NCI-H82 treated with DMSO at 0.1 percent for 48 hours (cell line): Measurements from ENCODE around the gene B3GNT5.

Experiments used
- DNase-seq: peaks from one replicate; lab custom pipeline; 2025; ENCODE audit not compliant: unreplicated experiment; lab: John Stamatoyannopoulos, UW

Gene B3GNT5

GRCh38 chr3:183288117-183288516 lies 35.1 kb downstream of the B3GNT5 start:
- DNase-seq = no peak

- no peak for DNase-seq
Observed at GRCh38 chr3:183290216-183290615, 37.2 kb downstream of the B3GNT5 start.

GRCh38 chr3:183291497-183292031 lies 38.5 kb downstream of the B3GNT5 start:
- DNase-seq = no peak

- no peak for DNase-seq
Observed at GRCh38 chr3:183293966-183294365, 40.9 kb downstream of the B3GNT5 start.

- no peak for DNase-seq
Observed at GRCh38 chr3:183295211-183295610, 42.2 kb downstream of the B3GNT5 start.

- DNase-seq = no peak
Observed at GRCh38 chr3:183296944-183297343, 43.9 kb downstream of the B3GNT5 start.

- DNase-seq = peak; percentile 70
Observed at GRCh38 chr3:183298701-183299153, 45.7 kb downstream of the B3GNT5 start.

- no peak for DNase-seq
Observed at GRCh38 chr3:183299976-183300375, 46.9 kb downstream of the B3GNT5 start.

GRCh38 chr3:183300996-183301562 lies 48.0 kb downstream of the B3GNT5 start:
- DNase-seq = no peak

- no peak for DNase-seq
Observed at GRCh38 chr3:183301937-183302580, 49.0 kb downstream of the B3GNT5 start.

- DNase-seq = no peak
Observed at GRCh38 chr3:183303690-183304089, 50.6 kb downstream of the B3GNT5 start.

- no peak for DNase-seq
Observed at GRCh38 chr3:183306798-183307671, 54.0 kb downstream of the B3GNT5 start.

- no peak for DNase-seq
Observed at GRCh38 chr3:183307749-183308148, 54.7 kb downstream of the B3GNT5 start.

GRCh38 chr3:183308751-183309150 lies 55.7 kb downstream of the B3GNT5 start:
- no peak for DNase-seq

GRCh38 chr3:183309276-183309675 lies 56.2 kb downstream of the B3GNT5 start:
- DNase-seq = no peak

GRCh38 chr3:183310936-183311335 lies 57.9 kb downstream of the B3GNT5 start:
- DNase-seq = no peak

GRCh38 chr3:183312433-183312832 lies 59.4 kb downstream of the B3GNT5 start:
- no peak for DNase-seq

GRCh38 chr3:183313351-183313750 lies 60.3 kb downstream of the B3GNT5 start:
- DNase-seq = no peak

- DNase-seq = no peak
Observed at GRCh38 chr3:183313764-183314163, 60.7 kb downstream of the B3GNT5 start.

- DNase-seq = no peak
Observed at GRCh38 chr3:183315739-183316138, 62.7 kb downstream of the B3GNT5 start.

- no peak for DNase-seq
Observed at GRCh38 chr3:183317271-183317670, 64.2 kb downstream of the B3GNT5 start.
